ENCODE measurements around the gene KCNH1.
"Not testable (repeated sequence)": the region's sequence is repeated elsewhere in the genome, so short reads cannot be mapped to it uniquely, and the experiment has no call there.

KCNH1 gene

DNA sequence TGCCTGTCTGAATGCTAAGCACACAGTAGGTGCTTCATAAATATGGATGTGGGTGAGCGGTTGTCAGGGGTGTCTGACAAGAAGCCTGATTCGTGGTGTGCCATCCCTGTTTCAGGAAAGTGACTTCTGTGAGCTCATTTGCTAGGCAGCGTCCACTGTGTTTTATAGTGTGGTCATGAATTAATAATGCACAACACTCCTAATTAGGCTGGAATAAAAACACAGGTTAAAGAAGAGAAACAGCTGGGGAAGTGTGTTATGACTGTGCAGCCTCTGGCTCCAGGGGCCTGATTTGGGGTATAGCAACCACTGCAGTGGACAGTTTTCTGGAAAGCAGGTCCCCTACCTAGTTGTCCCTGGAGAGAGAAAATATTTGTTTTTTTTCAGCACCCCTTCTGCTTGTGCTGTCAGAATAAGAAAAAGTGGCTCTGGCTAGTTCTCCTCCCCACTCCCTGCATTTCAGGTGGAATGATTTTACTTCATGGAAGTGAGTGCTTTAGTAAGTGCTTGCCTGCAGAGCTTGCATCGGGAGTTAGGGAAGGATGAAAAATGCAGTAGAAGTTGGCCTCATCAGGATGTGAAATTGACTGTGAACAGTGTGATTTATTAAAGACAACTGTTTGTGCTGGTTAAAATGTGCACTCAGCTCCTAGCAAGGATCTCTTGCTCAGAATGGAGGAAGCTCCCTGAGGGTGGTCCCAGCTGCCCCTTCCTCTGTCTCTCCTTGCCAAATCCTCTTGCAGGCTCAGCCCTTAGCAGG lies 471.5 kb downstream of the KCNH1 start:
- H3K4me3 ChIP-seq (ENCODE audit: low read length), result no peak overlapping the region
- DNase-seq (ENCODE audit: low read depth), result no peak
- TF ChIP-seq, protein P1, sequence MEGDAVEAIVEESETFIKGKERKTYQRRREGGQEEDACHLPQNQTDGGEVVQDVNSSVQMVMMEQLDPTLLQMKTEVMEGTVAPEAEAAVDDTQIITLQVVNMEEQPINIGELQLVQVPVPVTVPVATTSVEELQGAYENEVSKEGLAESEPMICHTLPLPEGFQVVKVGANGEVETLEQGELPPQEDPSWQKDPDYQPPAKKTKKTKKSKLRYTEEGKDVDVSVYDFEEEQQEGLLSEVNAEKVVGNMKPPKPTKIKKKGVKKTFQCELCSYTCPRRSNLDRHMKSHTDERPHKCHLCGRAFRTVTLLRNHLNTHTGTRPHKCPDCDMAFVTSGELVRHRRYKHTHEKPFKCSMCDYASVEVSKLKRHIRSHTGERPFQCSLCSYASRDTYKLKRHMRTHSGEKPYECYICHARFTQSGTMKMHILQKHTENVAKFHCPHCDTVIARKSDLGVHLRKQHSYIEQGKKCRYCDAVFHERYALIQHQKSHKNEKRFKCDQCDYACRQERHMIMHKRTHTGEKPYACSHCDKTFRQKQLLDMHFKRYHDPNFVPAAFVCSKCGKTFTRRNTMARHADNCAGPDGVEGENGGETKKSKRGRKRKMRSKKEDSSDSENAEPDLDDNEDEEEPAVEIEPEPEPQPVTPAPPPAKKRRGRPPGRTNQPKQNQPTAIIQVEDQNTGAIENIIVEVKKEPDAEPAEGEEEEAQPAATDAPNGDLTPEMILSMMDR (conservative IDR thresholded peaks at IDR 0.05; ENCODE audit: low read depth, low read length), result no peak

DNA sequence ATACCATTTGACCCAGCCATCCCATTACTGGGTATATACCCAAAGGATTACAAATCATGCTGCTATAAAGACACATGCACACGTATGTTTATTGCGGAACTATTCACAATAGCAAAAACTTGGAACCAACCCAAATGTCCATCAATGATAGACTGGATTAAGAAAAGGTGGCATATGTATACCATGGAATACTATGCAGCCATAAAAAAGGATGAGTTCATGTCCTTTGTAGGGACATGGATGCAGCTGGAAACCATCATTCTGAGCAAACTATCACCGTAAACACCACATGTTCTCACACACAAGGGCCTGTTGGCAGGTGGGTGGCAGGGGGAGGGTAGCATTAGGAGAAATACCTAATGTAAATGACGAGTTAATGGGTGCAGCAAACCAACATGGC lies 472.4 kb downstream of the KCNH1 start:
- DNase-seq (ENCODE audit: low read depth); H3K4me3 ChIP-seq (ENCODE audit: low read length): not testable (repeated sequence)

DNA sequence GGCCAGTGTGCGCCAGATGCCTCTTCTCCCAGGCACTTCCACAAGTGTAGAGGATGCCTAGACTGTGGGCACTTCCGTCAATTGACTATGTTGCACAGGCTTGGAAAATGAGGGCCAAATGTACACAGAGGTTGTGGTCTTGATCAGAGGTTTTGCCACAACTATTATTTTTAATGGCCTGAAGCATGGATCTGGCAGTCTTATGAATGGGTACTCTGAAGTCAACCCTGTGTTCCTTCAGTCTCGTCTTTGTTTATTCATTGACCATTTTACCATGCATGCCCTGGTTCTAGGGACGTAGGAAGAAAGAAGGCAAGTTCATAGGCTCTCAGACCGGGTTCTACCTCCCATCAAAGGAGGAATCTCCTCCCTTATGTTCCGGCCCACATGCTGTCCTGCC lies 476.1 kb downstream of the KCNH1 start:
- TF ChIP-seq, protein P1 (conservative IDR thresholded peaks at IDR 0.05; ENCODE audit: low read depth, low read length), result no peak
- DNase-seq (ENCODE audit: low read depth), result no peak
- no peak overlapping the region for H3K4me3 ChIP-seq (ENCODE audit: low read length)

DNA sequence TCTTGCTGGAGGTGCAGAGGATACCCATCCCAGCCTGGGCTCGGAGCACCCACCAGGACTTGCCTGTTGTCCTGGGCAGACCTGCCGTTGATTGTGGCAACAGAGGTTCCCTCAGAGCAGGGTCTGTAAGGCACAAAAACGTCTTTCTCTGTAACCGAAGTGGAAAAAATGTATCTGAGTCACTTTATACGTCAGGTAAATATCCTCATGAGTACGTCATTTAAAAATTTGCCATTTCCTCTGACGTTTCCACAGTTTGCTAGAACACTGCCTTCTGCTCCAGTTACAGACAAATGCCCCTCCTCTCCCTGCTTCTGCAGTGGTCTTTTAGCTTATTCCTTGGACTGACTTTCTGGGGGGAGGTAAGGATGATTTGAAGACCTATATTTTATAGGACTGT lies 478.4 kb downstream of the KCNH1 start:
- TF ChIP-seq, protein P1 (conservative IDR thresholded peaks at IDR 0.05; ENCODE audit: low read depth, low read length), result no peak
- DNase-seq (ENCODE audit: low read depth), result no peak
- H3K4me3 ChIP-seq (ENCODE audit: low read length), result no peak overlapping the region

DNA sequence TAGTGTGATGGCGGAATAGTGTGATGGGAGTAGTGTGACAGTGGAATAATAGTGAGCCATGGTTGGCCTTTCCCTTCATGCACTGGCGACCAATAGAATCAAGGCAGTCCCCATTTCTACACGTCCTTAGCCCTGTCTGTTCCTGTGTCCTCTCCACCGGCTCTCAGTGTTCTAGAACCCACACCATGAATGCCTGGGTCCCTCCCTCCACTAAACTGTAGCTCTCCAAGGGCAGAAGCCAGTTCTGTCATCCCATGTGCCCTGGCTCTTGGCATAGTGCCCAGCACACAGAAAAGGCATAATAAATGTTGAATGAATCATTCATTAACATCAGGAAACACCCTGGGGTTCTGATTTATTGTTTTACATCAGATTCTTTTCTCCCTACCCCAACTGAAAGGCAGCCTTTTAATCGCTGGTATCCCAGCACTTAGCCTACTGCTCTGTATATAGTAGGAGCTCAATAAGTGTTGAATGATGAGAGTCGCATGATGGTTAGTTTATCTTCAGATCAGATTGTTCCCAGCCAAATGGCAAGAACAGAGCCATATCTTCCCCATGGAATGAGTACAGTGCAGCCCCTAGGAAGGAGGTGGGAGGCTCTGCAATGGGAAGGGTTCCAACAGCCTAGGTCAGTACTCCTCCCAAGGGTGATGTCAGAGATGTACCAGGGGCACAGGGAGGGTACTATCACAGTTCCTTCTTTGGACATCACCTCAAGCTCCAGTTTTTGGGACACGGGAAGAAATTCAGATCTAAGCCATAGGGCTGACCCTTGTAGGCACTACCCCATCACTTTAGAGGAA lies 479.6 kb downstream of the KCNH1 start:
- DNase-seq (ENCODE audit: low read depth), result no peak
- no peak overlapping the region for H3K4me3 ChIP-seq (ENCODE audit: low read length)
- TF ChIP-seq, protein P1 (conservative IDR thresholded peaks at IDR 0.05; ENCODE audit: low read depth, low read length), result no peak

DNA sequence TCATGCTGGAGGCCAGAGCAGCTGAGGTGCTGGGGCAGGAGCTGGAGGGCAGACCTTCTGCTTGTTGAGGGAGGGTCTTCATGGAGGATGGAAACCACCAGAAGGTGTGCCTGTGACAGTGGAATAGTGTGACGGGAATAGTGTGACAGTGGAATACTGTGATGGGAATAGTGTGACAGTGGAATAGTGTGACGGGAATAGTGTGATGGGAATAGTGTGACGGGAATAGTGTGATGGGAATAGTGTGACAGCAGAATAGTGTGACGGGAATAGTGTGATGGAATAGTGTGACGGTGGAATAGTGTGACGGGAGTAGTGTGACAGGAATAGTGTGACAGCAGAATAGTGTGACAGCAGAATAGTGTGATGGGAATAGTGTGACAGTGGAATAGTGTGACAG lies 480.2 kb downstream of the KCNH1 start:
- TF ChIP-seq, protein P1 (conservative IDR thresholded peaks at IDR 0.05; ENCODE audit: low read depth, low read length), result no peak
- no peak for DNase-seq (ENCODE audit: low read depth)
- no peak overlapping the region for H3K4me3 ChIP-seq (ENCODE audit: low read length)

DNA sequence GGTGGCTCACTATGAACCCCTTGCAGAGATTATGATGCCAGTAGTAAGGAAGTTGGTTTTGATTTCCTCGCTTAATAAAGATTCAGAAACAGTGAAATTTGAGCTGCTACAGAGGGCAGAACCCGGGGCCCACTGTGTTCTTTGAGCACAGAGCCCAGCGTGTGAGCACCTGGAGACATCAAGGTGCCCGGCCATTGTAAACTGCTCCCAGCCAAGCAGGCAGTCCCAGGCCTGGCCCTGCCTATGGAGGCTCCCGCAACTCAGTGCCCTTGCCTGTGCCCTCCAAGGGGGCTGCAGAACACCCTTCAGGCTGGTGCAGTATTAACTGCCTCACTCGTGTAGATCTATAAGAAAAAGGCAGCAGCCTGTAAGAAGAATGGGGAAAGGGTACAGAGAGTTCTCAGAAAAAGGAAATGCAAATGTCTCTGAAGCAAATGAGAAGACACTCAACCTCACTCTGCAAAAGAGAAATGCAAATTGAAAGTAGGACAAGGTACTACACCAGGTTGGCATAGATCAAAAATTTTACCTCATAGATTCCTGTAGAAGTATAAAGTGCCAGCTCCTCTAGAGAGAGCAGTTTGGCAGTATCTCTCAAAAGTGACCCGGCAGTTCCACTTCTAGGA lies 481.5 kb downstream of the KCNH1 start:
- no peak overlapping the region for H3K4me3 ChIP-seq (ENCODE audit: low read length)
- no peak for DNase-seq (ENCODE audit: low read depth)
- TF ChIP-seq, protein P1 (conservative IDR thresholded peaks at IDR 0.05; ENCODE audit: low read depth, low read length), result no peak

Data from retinal pigment epithelial cell (primary cell).